ENCODE measurements around the gene TMUB2. TPM values are rescaled to one million over a fixed set of nuclear protein-coding genes. Genes with fewer than 3 reads are reported as not detected.

Gene TMUB2
- total and polyA plus RNA-seq, 9 of the 15 experiments (the other 6 are each of a cell fraction or from before 2014, with no cell fraction given) = 4.1 to 29.8 (median 16.3) TPM

GRCh38 chr17:44178133-44178532 lies 8.6 kb upstream of the TMUB2 start:
- CTCF ChIA-PET (ENCODE audit: low intra/inter-chr PET ratio) = no interaction called here
- TF ChIP-seq NFIX (CRISPR knock-in tag; IDR thresholded peaks at IDR 0.05; ENCODE audit: low read depth) (no peak), RBFOX2 (IDR thresholded peaks at IDR 0.05; ENCODE audit: low read depth, low read length) (peak; percentile 38; the same call in 1 of the 2 replicates), POLR2G (IDR thresholded peaks at IDR 0.05; ENCODE audit: low read depth, low read length) (peak; percentile 40; the same call in 1 of the 2 replicates)
- peaks cover 14% of the 10 kb centered on the region for H3K79me2 ChIP-seq (ENCODE audit: control insufficient read depth, insufficient read depth, low read length)
- H3K4me1 ChIP-seq (replicated peaks in 1 of 2; ENCODE audit: control insufficient read depth in 2 of 2, insufficient read depth in 2 of 2, low read length in 2 of 2) = peaks cover 1 to 11% of the 10 kb centered on the region in 2 experiments; a peak in 1 of 5 replicates
- H3K9me1 ChIP-seq (ENCODE audit: control insufficient read depth, insufficient read depth, low read length) = no peaks in the 10 kb centered on the region
- intact Hi-C loops (cut with micrococcal nuclease) (no loop called here), in situ Hi-C loops (cut with MboI) (no loop called here)
- H3K4me3 ChIP-seq = no peak overlapping the region
- peaks cover 46% of the 10 kb centered on the region; the same call in 2 of the 3 replicates for H3K36me3 ChIP-seq (ENCODE audit: control insufficient read depth, insufficient read depth, low read length)
- no peaks in the 10 kb centered on the region for H4K20me1 ChIP-seq (replicated peaks; ENCODE audit: control insufficient read depth, insufficient read depth, low read length)
- no TSS peak for BruUV-seq (replicated peaks)
- H3K27me3 ChIP-seq (ENCODE audit: control insufficient read depth in 2 of 2, insufficient read depth in 2 of 2, low read length in 2 of 2) = no peaks in the 10 kb centered on the region
- no peak overlapping the region for H3K27ac ChIP-seq (ENCODE audit: extremely low read depth, low read depth, low read length)
- DNase-seq (ENCODE audit: extremely low read depth in 1 of 4, low spot score in 3 of 4) (no peak), FAIRE-seq (no peak), ATAC-seq (no peak; the same call in 1 of the 3 replicates)
- no peaks in the 10 kb centered on the region for H3K9me3 ChIP-seq (replicated peaks; ENCODE audit: control insufficient read depth, insufficient read depth, low read depth, low read length)
- no peak overlapping the region for H3K4me2 ChIP-seq (ENCODE audit: insufficient read depth, low read length)
- POLR2A ChIA-PET = interaction anchor here (0.6 to 3.2 kb wide), 3 partner anchors 9 to 66 kb away, joined by 3 to 10 read pairs (median 3); partner anchors contain the start of gene TMUB2
- 0 out of 4 replicates have a peak overlapping the region, but pooled peaks of 1 of the 2 experiments have one; percentile 45 for H3K9ac ChIP-seq (ENCODE audit: insufficient read depth in 1 of 2, low read depth in 2 of 2, low read length in 2 of 2)
- WGBS (ENCODE audit: insufficient coverage, low coverage, missing lambda C conversion rate) = 97% methylated on average over 12 of the region's 14 CpGs
- no peak overlapping the region for H2AFZ ChIP-seq (ENCODE audit: low read depth, low read length)

DNA sequence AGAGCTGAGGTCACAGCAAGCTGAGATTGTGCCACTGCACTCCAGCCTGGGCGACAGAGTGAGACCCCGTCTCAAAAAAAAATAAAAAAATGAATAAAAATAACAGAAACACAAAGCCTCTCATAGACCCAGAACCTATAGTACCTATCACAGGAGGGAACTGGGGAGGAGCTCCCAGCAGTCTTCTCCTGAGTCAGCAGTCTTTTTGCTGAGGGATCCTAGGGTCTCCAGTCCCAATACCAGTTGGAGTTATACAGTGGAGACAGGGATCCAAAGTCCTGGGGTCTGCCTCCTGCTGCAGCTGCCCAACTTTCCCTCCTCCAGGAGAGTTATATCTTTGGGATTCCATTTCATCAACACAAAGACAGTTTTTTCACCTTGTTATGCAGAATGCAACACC lies 3.7 kb upstream of the TMUB2 start:
- H3K27me3 ChIP-seq (ENCODE audit: control insufficient read depth in 2 of 2, insufficient read depth in 2 of 2, low read length in 2 of 2) = no peaks in the 10 kb centered on the region
- no peaks in the 10 kb centered on the region for H3K9me1 ChIP-seq (ENCODE audit: control insufficient read depth, insufficient read depth, low read length)
- peaks cover 10 to 22% of the 10 kb centered on the region in 2 experiments for H3K4me1 ChIP-seq (replicated peaks in 1 of 2; ENCODE audit: control insufficient read depth in 2 of 2, insufficient read depth in 2 of 2, low read length in 2 of 2)
- no peak overlapping the region for H3K27ac ChIP-seq (ENCODE audit: extremely low read depth, low read depth, low read length)
- H3K4me3 ChIP-seq = no peak overlapping the region
- peaks cover 39% of the 10 kb centered on the region for H3K36me3 ChIP-seq (ENCODE audit: control insufficient read depth, insufficient read depth, low read length)
- ChIA-PET CTCF (ENCODE audit: low intra/inter-chr PET ratio) (no interaction called here), POLR2A (interaction anchor here (0.9 to 4.5 kb wide), 2 partner anchors 10 to 34 kb away, joined by 3 to 35 read pairs; no protein-coding TSS in a partner anchor)
- in situ Hi-C loops (cut with MboI) (no loop called here), intact Hi-C loops (cut with micrococcal nuclease) (no loop called here)
- H4K20me1 ChIP-seq (replicated peaks; ENCODE audit: control insufficient read depth, insufficient read depth, low read length) = 0 out of 2 replicates have a peak, but pooled peaks cover 3% of the 10 kb centered on the region
- DNase-seq (ENCODE audit: extremely low read depth in 1 of 4, low spot score in 3 of 4) (no peak), ATAC-seq (no peak), FAIRE-seq (no peak)
- H3K9ac ChIP-seq (ENCODE audit: insufficient read depth in 1 of 2, low read depth in 2 of 2, low read length in 2 of 2) = peak overlapping the region in 1 of 2 experiments; percentile 59; a peak in 2 of 4 replicates
- 87% methylated on average over 2 of the region's 2 CpGs for WGBS (ENCODE audit: insufficient coverage, low coverage, missing lambda C conversion rate)
- no peaks in the 10 kb centered on the region for H3K9me3 ChIP-seq (replicated peaks; ENCODE audit: control insufficient read depth, insufficient read depth, low read depth, low read length)
- BruUV-seq (replicated peaks) = no TSS peak
- H3K79me2 ChIP-seq (ENCODE audit: control insufficient read depth, insufficient read depth, low read length) = peaks cover 57% of the 10 kb centered on the region
- no peak overlapping the region for H3K4me2 ChIP-seq (ENCODE audit: insufficient read depth, low read length)
- H2AFZ ChIP-seq (ENCODE audit: low read depth, low read length) = no peak overlapping the region
- no peak for TF ChIP-seq RFX1 (IDR thresholded peaks at IDR 0.05)
- no peak for TF ChIP-seq ZSCAN29 (IDR thresholded peaks at IDR 0.05)
- no peak for TF ChIP-seq ZNF764 (CRISPR knock-in tag; IDR thresholded peaks at IDR 0.05; ENCODE audit: low read depth)
- TF ChIP-seq CBFB (CRISPR knock-in tag; IDR thresholded peaks at IDR 0.05) = no peak
- no peak for TF ChIP-seq ZBTB9 (CRISPR knock-in tag; IDR thresholded peaks at IDR 0.05)
- TF ChIP-seq MAFF (IDR thresholded peaks at IDR 0.05; ENCODE audit: low read length) = peak; percentile 36; the same call in 1 of the 2 replicates
- no peak for TF ChIP-seq NCOR1 (IDR thresholded peaks at IDR 0.05)
- TF ChIP-seq MAFK (IDR thresholded peaks at IDR 0.05; ENCODE audit: low read length) = peak; percentile 48; the same call in 1 of the 2 replicates
- no peak for TF ChIP-seq MYBL2 (IDR thresholded peaks at IDR 0.05; ENCODE audit: low read depth)
- no peak for TF ChIP-seq MYBL2 (CRISPR knock-in tag; IDR thresholded peaks at IDR 0.05; ENCODE audit: borderline replicate concordance)
- TF ChIP-seq XRCC3 (IDR thresholded peaks at IDR 0.05) = no peak
- TF ChIP-seq ZNF431 (CRISPR knock-in tag; IDR thresholded peaks at IDR 0.05) = no peak
- TF ChIP-seq POLR3A (IDR thresholded peaks at IDR 0.05; ENCODE audit: borderline replicate concordance, extremely low read depth, insufficient read depth, insufficient read length) = no peak
- no peak for TF ChIP-seq SP1 (CRISPR knock-in tag; IDR thresholded peaks at IDR 0.05)
- peak; percentile 79 for TF ChIP-seq ZNF316 (IDR thresholded peaks at IDR 0.05)

Data from K562 (cell line).